Tibial artery (tissue), 4 donors: Measurements from ENCODE around the gene TGM1.

Experiments used
- DNase-seq, 2 donors: peaks; one replicate each; pipeline ENCODE4 v3.0.0-alpha.2; 2019
- H3K27ac ChIP-seq, 2 donors: fragments of 200-600 bp; sonication (generic) in 1 of 2; 1 replicate in 1 of 2; 2 replicates in 1 of 2; pipeline ENCODE4 v1.5.1; 2018 to 2019; ENCODE audit warnings: mild to moderate bottlenecking in 1 of 2
- H3K27me3 ChIP-seq, 2 donors: fragments of 200-600 bp; sonication (generic) in 1 of 2; one replicate each; pipeline versions ENCODE4 v1.5.1 to v1.6.0; 2016 to 2019
- H3K36me3 ChIP-seq, 3 donors: fragments of 200-600 bp; sonication (generic) in 2 of 3; one replicate each; pipeline ENCODE4 v1.5.1; 2016 to 2019; ENCODE audit warnings: mild to moderate bottlenecking in 2 of 3
- H3K4me1 ChIP-seq, 4 donors: fragments of 200-600 bp; sonication (generic) in 2 of 4; 1 replicate in 3 of 4; 2 replicates in 1 of 4; pipeline ENCODE4 v1.5.1; 2016 to 2019
- H3K4me3 ChIP-seq, 2 donors: fragments of 200-600 bp; sonication (generic) in 1 of 2; 1 replicate in 1 of 2; 2 replicates in 1 of 2; pipeline ENCODE4 v1.5.1; 2018 to 2019; ENCODE audit warnings: mild to moderate bottlenecking in 2 of 2
- H3K9me3 ChIP-seq, 3 donors: fragments of 200-600 bp; sonication (generic) in 1 of 3; one replicate each; pipeline ENCODE4 v1.5.1; 2016 to 2019
- intact Hi-C: fragments of 100-400 bp; cut with DNase I; formaldehyde crosslinking; loops from one replicate; pipeline ENCODE4 v1.15.0; 2023; ENCODE audit warnings: low total_unique reads
- TF ChIP-seq, protein P1 (sequence below), 2 experiments: fragments of 200-600 bp in 1 of 2; fragments of 450-650 bp in 1 of 2; IDR thresholded peaks; one replicate each; pipeline ENCODE4 v1.5.1; 2017 to 2019; ENCODE audit warnings: antibody characterized with exemption in 2 of 2, mild to moderate bottlenecking in 1 of 2, moderate library complexity in 1 of 2

The TGM1 gene

DNA sequence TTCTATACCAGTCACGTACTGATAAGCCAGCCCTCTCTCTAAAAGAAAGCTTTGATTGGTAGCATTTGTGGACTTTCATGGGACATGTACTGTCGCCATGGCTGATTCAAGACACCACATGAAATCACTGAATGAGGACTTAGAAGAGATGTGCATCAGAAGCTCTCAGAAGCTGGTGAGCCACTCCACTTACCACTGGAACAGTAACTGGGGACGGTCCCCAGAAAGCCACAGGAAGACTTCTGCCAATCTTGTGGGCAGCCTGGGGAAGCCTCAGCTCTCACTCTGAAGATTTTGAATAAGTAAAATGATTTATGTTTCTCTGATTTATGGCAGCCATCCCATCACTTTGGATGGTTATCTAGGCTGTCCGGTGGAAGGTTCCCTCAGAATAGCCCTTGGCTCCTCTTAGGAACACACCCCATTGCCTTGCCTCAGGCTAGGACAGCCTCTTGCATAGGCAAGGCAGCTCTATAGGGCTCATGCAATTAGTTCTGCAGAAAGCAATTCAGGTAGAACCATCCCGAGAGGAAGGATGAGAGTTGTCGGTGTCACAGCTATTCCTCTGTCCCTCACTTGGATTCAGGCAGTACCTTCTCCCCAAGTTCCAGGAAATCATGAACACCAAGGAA, 26.8 kb upstream of the TGM1 start:
- DNase-seq = no peak
- Histone ChIP-seq H3K36me3 (peaks cover 29 to 43% (median 38%) of the 10 kb centered on the region in 3 donors), H3K27ac (no peak overlapping the region), H3K4me1 (no peaks in the 10 kb centered on the region), H3K4me3 (no peak overlapping the region), H3K27me3 (no peaks in the 10 kb centered on the region), H3K9me3 (no peaks in the 10 kb centered on the region)
- intact Hi-C loops = no loop called here
- TF ChIP-seq, protein P1, sequence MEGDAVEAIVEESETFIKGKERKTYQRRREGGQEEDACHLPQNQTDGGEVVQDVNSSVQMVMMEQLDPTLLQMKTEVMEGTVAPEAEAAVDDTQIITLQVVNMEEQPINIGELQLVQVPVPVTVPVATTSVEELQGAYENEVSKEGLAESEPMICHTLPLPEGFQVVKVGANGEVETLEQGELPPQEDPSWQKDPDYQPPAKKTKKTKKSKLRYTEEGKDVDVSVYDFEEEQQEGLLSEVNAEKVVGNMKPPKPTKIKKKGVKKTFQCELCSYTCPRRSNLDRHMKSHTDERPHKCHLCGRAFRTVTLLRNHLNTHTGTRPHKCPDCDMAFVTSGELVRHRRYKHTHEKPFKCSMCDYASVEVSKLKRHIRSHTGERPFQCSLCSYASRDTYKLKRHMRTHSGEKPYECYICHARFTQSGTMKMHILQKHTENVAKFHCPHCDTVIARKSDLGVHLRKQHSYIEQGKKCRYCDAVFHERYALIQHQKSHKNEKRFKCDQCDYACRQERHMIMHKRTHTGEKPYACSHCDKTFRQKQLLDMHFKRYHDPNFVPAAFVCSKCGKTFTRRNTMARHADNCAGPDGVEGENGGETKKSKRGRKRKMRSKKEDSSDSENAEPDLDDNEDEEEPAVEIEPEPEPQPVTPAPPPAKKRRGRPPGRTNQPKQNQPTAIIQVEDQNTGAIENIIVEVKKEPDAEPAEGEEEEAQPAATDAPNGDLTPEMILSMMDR (IDR thresholded peaks at IDR 0.05) = no peak

DNA sequence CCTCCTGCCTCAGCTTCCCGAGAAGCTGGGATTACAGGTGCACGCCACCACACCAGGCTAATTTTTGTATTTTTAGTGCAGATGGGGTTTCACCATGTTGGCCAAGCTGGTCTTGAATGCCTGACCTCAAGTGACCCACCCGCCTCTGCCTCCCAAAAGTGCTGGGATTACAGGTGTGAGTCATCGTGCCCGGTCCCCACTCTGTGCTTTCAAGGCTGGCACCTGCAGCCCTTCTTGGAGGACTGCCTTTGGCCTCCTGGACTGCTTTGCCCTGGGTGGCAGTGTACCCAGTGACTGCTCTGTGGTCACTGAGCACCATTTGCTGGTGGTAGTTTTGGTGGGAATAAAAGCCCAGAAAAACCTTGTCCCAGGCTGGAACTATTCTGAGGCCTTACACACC, 24.0 kb upstream of the TGM1 start:
- H3K27ac ChIP-seq = no peak overlapping the region
- no peaks in the 10 kb centered on the region for H3K27me3 ChIP-seq
- TF ChIP-seq, protein P1 (IDR thresholded peaks at IDR 0.05) = no peak
- no peak overlapping the region for H3K4me3 ChIP-seq
- peaks cover 15 to 30% (median 28%) of the 10 kb centered on the region in 3 donors for H3K36me3 ChIP-seq
- no peaks in the 10 kb centered on the region for H3K9me3 ChIP-seq
- no peak for DNase-seq
- H3K4me1 ChIP-seq = no peaks in the 10 kb centered on the region
- intact Hi-C loops = no loop called here

DNA sequence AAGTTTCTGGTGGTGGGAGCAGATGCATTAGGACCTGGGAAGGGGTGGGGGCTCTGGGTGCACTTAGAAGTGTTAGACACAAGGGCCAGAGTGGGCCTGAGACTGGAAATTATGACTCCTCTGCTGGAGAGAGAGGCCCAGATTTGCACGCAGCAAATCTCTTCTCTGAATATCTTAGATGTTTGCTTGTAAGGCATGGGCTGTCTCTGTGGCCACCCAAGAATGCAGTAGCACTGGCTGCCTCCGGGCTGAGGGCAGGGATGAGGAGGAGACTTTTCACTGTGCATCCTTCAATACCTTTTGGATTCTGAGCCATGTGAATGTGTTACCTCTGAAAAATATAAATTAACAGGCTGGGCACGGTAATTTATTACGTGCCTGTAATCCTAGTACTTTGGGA, 22.4 kb upstream of the TGM1 start:
- no peaks in the 10 kb centered on the region for H3K4me1 ChIP-seq
- H3K4me3 ChIP-seq = no peak overlapping the region
- H3K27me3 ChIP-seq = no peaks in the 10 kb centered on the region
- H3K27ac ChIP-seq = no peak overlapping the region
- intact Hi-C loops = no loop called here
- no peaks in the 10 kb centered on the region for H3K9me3 ChIP-seq
- peaks cover 0 to 13% (median 12%) of the 10 kb centered on the region in 3 donors for H3K36me3 ChIP-seq
- no peak for DNase-seq
- TF ChIP-seq, protein P1 (IDR thresholded peaks at IDR 0.05) = no peak

DNA sequence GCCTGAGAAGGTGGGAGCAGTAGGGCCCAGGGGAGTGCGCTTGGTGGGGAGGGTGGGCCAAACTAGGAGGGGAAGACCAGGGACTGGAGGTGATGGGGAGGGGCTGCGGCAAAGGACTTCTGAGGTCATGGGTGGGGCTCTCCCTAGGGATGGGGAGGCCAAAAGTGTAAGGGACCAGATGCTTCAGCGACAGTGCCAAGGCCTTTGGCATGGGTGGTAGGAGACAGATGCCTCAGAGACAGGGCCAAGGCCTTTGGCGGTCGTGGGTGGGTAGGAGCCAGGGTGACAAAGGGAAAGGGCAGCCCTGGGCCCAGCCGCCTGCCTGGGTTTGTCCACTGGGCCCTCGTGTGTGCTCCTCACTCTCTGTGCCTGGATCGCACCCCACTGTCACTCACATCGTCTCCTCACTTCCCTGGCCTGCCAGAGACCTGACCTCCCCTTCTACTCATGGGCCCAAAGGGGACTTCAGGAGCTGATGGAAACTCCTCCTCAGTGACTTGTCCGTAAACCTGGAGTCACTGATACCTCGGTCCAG, 21.6 kb upstream of the TGM1 start:
- TF ChIP-seq, protein P1 (IDR thresholded peaks at IDR 0.05) = no peak
- Histone ChIP-seq H3K27ac (no peak overlapping the region), H3K36me3 (peaks cover 0 to 6% (median 4%) of the 10 kb centered on the region in 3 donors), H3K4me1 (no peaks in the 10 kb centered on the region), H3K9me3 (no peaks in the 10 kb centered on the region), H3K27me3 (no peaks in the 10 kb centered on the region), H3K4me3 (no peak overlapping the region)
- DNase-seq = no peak
- intact Hi-C loops = no loop called here

DNA sequence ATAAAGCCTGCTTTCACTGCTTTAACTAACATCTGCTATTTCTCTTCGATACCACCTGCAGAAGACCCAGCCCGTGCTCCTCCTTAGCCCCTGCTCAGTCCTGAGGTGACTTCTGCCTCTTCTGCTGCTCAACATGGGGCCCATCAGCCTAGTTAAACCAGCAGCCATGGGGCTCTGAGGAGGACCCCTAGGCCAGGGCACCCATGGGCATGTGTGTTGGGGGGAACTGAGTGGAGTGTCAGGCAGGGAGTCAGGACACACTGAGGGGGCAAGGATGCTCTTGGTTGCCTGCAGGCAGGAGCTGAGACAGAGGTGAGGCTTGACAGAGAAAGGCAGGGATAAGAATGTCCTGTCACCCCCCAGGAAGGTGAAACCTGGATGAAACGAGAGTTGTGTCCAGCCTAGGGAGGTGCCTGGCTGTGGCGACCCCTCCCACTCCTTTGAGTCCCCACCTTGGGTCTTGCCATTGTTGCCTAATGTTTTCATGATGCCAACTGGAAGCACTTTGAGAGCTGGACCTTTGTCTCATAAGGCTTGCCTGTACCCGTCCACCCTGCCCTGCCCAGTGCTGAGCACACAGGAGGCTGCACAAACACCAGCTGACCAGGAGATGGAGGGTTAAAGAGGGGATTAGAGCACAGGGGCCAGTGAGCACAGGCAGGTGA, 21.0 kb upstream of the TGM1 start:
- no peaks in the 10 kb centered on the region for H3K4me1 ChIP-seq
- no peaks in the 10 kb centered on the region for H3K9me3 ChIP-seq
- intact Hi-C loops = no loop called here
- H3K4me3 ChIP-seq = no peak overlapping the region
- no peaks in the 10 kb centered on the region for H3K36me3 ChIP-seq
- DNase-seq = no peak
- no peaks in the 10 kb centered on the region for H3K27me3 ChIP-seq
- TF ChIP-seq, protein P1 (IDR thresholded peaks at IDR 0.05) = no peak
- H3K27ac ChIP-seq = no peak overlapping the region
